ENCODE data around the gene NUBPL.

NUBPL gene

GRCh38 chr14:31536201-31536960 is 24.8 kb upstream of the NUBPL start:
- Mint-ChIP-seq H3K4me3 (no peak overlapping the region), H3K4me1 (no peaks in the 10 kb centered on the region), H3K27ac (no peak overlapping the region), H3K27me3 (ENCODE audit: low read depth, poor library complexity) (peaks cover 14% of the 10 kb centered on the region), H3K36me3 (ENCODE audit: low read depth) (no peaks in the 10 kb centered on the region), H3K9me3 (no peaks in the 10 kb centered on the region)
- no peak for TF ChIP-seq CTCF (IDR thresholded peaks at IDR 0.05)
- DNase-seq, result no peak

- Mint-ChIP-seq H3K27me3 (ENCODE audit: low read depth, poor library complexity) (peaks cover 16% of the 10 kb centered on the region), H3K36me3 (ENCODE audit: low read depth) (no peaks in the 10 kb centered on the region), H3K9me3 (no peaks in the 10 kb centered on the region), H3K4me3 (no peak overlapping the region), H3K4me1 (no peaks in the 10 kb centered on the region), H3K27ac (no peak overlapping the region)
- TF ChIP-seq CTCF (IDR thresholded peaks at IDR 0.05), result no peak
- no peak for DNase-seq
These were observed 19.5 kb upstream of the NUBPL start for GRCh38 chr14:31541702-31542101.

GRCh38 chr14:31543969-31544799 is 17.0 kb upstream of the NUBPL start:
- peak; percentile 7 for TF ChIP-seq CTCF (IDR thresholded peaks at IDR 0.05)
- no peak for DNase-seq
- Mint-ChIP-seq H3K27ac (no peak overlapping the region), H3K9me3 (peaks cover 6% of the 10 kb centered on the region), H3K4me3 (no peak overlapping the region), H3K36me3 (ENCODE audit: low read depth) (no peaks in the 10 kb centered on the region), H3K27me3 (ENCODE audit: low read depth, poor library complexity) (peaks cover 13% of the 10 kb centered on the region), H3K4me1 (no peaks in the 10 kb centered on the region)

GRCh38 chr14:31544816-31545215 is 16.4 kb upstream of the NUBPL start:
- peaks cover 20% of the 10 kb centered on the region for H3K27me3 Mint-ChIP-seq (ENCODE audit: low read depth, poor library complexity)
- peaks cover 6% of the 10 kb centered on the region for H3K9me3 Mint-ChIP-seq
- no peaks in the 10 kb centered on the region for H3K4me1 Mint-ChIP-seq
- no peak overlapping the region for H3K4me3 Mint-ChIP-seq
- no peak overlapping the region for H3K27ac Mint-ChIP-seq
- no peak for TF ChIP-seq CTCF (IDR thresholded peaks at IDR 0.05)
- no peaks in the 10 kb centered on the region for H3K36me3 Mint-ChIP-seq (ENCODE audit: low read depth)
- DNase-seq, result no peak

GRCh38 chr14:31545328-31545727 is 15.9 kb upstream of the NUBPL start:
- Mint-ChIP-seq H3K36me3 (ENCODE audit: low read depth) (no peaks in the 10 kb centered on the region), H3K27me3 (ENCODE audit: low read depth, poor library complexity) (peaks cover 25% of the 10 kb centered on the region), H3K4me1 (no peaks in the 10 kb centered on the region), H3K27ac (no peak overlapping the region), H3K9me3 (peaks cover 6% of the 10 kb centered on the region), H3K4me3 (no peak overlapping the region)
- TF ChIP-seq CTCF (IDR thresholded peaks at IDR 0.05), result no peak
- no peak for DNase-seq
